ENCODE results near the gene MACROH2A1.
A peak's percentile ranks its signal among the peaks of the same experiment; 100 is the strongest.

Gene MACROH2A1

DNA sequence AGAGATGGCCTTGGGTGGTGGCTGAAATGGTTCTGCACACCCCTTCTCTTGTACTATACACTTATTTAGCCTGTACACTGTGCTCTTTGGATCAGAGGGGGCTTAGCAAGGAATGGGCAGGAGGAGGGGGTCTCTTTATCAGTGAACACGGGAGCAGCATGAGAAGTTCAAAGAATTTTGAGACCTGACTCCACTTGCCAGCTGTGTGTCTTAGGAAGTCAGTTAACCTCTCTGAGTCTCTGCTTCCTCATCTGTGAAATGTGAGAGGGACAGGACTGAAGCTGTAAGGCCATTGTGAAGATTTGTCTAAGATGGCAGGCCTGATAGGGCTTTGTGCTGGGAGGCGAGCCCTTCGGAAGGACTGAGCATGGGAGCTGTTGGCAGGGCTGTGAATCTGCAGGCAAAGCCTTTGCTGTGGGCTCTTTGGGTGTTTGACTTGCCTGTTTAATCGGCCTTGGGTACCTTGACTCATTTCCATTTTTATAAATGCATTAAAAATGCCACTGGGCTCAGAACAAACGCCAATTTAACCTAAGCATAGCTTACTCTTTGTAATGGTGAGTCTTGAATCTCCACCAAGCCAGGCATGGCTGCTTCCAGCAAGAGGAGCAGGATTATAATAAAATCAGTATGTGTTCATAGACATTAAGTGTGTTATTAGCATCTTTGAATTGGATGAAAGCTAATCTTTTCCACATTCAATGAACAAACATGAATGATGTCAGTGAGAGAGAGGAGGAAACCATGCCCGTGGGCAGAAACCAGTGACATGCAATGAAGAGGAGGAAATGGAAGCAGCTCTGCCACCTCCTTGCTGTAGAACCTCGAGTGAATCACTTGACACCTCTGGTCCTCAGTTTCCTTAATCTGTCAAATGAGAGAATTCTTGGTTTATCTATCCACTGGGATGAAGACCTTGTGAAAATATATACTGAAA is 89.4 kb downstream of the MACROH2A1 start:
- no peak for DNase-seq (ENCODE audit: low read depth)

DNA sequence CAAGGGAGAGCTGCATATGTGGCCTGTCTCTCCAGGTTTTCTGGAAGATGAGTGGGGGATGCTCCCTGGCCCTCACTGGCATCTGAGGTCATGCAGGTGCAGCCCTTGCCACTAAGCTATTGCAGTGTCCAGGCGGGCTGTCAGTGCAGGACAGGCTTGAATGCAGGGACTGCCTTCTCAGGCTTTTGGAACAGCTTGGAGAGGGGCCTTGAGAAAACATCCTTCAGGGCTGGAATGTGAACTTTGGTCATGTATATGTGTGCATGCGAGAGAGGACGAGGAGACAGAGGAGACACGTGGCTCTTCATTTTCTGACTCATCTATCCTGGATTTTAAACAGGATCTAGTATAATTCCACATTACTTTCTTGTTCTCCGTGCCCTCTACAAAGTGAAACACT is 90.3 kb downstream of the MACROH2A1 start:
- H3K4me3 ChIP-seq (ENCODE audit: control insufficient read depth, low read depth, low read length), result no peak overlapping the region
- peak; percentile 21 for DNase-seq (ENCODE audit: low read depth)
- no peak for TF ChIP-seq CTCF (IDR thresholded peaks at IDR 0.05; ENCODE audit: control insufficient read depth, insufficient read depth, low read depth, low read length, missing control alignments)

More for the DNA sequence above, 89.4 kb downstream of the MACROH2A1 start:
- TF ChIP-seq CTCF (IDR thresholded peaks at IDR 0.05; ENCODE audit: control insufficient read depth, insufficient read depth, low read depth, low read length, missing control alignments), result no peak
- no peak overlapping the region for H3K4me3 ChIP-seq (ENCODE audit: control insufficient read depth, low read depth, low read length)

DNA sequence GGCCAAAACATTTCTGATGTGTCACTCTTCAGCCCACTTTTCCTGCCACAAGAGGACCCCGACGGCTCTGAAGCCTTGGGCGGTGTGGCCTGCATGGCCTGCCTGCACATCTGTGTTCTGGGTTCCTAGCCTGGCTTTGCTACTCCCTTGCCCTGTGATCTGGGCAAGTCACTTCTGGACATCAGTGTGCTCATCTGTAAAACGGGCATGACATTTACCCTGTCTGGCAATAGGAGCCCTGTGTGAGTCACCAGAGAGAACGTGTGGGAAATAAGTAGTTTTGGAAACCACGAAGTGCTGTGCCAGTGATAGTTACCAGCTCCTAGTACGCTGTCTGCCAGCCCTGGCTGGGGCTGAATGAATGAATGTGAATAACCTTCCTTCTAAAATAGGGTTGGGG is 90.8 kb downstream of the MACROH2A1 start:
- no peak for TF ChIP-seq CTCF (IDR thresholded peaks at IDR 0.05; ENCODE audit: control insufficient read depth, insufficient read depth, low read depth, low read length, missing control alignments)
- no peak for DNase-seq (ENCODE audit: low read depth)
- H3K4me3 ChIP-seq (ENCODE audit: control insufficient read depth, low read depth, low read length), result no peak overlapping the region

DNA sequence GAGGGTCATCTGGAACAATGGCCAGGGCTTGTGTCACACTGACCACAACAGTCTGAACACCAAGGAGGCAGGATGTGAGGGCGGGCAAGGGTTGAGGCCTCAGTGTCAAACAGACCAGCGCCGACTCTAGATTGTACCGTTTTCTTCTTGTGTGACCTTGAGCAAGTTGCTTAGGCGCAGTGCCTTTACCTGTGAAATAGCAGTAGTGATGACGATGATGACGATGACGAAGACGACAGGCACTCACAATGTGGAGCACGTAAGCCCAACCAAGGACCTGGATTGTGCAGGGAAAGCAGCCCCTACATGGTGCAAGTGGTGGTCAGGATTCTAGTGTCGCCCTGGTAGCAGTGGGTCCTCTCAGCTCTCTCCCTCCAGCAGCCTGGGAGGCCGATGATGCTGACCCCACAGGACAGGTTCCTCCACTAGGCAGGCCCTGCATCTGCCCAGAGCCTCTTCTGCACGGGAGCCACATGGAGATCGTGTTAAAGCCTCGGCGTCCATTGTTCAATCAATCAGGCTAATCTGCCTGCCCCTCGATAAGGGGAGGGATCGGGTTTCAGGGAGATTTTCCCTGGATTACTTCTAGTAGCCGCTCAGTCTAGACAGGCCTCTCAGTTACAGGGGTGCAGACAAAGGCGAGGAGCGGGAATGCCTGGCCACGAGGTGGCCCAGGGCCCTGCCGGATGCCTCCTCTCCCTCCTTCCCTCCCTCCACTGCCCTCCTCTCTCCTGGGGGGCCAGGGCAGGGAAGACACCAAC is 91.7 kb downstream of the MACROH2A1 start:
- DNase-seq (ENCODE audit: low read depth), result no peak
- no peak for TF ChIP-seq CTCF (IDR thresholded peaks at IDR 0.05; ENCODE audit: control insufficient read depth, insufficient read depth, low read depth, low read length, missing control alignments)
- H3K4me3 ChIP-seq (ENCODE audit: control insufficient read depth, low read depth, low read length), result no peak overlapping the region

- TF ChIP-seq CTCF (IDR thresholded peaks at IDR 0.05; ENCODE audit: control insufficient read depth, insufficient read depth, low read depth, low read length, missing control alignments), result no peak
- H3K4me3 ChIP-seq (ENCODE audit: control insufficient read depth, low read depth, low read length), result no peak overlapping the region
- DNase-seq (ENCODE audit: low read depth), result no peak
Observed at GRCh38 chr5:135306557-135306956, 92.5 kb downstream of the MACROH2A1 start.

DNA sequence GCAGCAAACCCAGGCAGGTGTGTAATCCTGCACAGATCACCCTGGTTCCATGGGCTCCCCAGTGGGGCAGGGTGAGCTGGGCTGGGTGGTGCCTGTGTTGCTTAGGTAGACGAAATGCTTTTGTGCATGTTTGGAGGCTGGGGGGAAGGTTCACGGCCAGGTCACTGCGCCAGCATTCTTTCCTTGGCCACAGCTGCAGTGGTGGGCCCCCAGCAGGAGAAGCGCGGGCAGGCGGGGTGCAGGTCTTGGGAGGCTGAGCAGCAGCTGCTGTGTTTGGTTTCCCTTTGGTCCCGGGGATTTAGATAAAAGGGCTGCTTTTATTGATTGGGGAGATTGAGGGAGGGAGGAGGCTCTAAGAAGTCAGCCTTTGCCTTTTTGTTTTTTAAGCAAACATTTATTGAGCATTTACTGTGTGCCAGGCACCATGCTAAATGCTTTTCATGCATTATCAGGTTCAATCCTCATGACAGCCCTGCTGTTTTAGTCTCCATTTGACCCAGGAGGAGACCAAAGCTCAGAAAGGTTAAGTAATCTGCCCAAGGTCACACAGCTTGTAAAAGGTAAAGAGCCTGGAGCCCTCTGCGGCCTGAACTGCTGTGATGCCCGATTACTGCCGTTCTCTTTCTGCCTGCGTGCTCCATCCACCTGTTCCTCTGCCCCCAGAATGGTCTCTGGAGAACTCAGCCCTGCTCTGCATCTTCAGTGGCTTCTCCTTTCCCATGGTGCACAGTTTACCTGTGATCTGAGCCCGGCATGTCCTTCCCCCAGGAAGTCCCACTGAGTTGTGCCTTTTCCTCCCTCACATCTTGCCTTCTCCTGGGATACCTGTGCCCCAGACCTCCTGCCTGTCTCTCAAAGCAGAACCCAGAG is 94.4 kb downstream of the MACROH2A1 start:
- no peak for DNase-seq (ENCODE audit: low read depth)
- no peak for TF ChIP-seq CTCF (IDR thresholded peaks at IDR 0.05; ENCODE audit: control insufficient read depth, insufficient read depth, low read depth, low read length, missing control alignments)
- no peak overlapping the region for H3K4me3 ChIP-seq (ENCODE audit: control insufficient read depth, low read depth, low read length)

All from AG09309 (cell line).